ENCODE measurements around the gene TMEM220.

The TMEM220 gene

GRCh38 chr17:10767232-10767631 is 37.4 kb upstream of the TMEM220 start:
- DNase-seq (ENCODE audit: low spot score in 2 of 2) = no peak
- no peak for ATAC-seq (replicated peaks; ENCODE audit: extremely low read depth, poor library complexity, severe bottlenecking)
- Mint-ChIP-seq H3K27ac (ENCODE audit: low read depth) (no peak overlapping the region), H3K27me3 (peaks cover 7% of the 10 kb centered on the region), H3K9me3 (peaks cover 6% of the 10 kb centered on the region), H3K4me3 (no peak overlapping the region), H3K4me1 (no peaks in the 10 kb centered on the region), H3K36me3 (ENCODE audit: insufficient read depth) (no peaks in the 10 kb centered on the region)

- H3K4me1 Mint-ChIP-seq = no peaks in the 10 kb centered on the region
- H3K9me3 Mint-ChIP-seq = no peaks in the 10 kb centered on the region
- H3K36me3 Mint-ChIP-seq (ENCODE audit: insufficient read depth) = no peaks in the 10 kb centered on the region
- ATAC-seq (replicated peaks; ENCODE audit: extremely low read depth, poor library complexity, severe bottlenecking) = no peak
- no peak overlapping the region for H3K27ac Mint-ChIP-seq (ENCODE audit: low read depth)
- DNase-seq (ENCODE audit: low spot score in 2 of 2) = no peak
- H3K4me3 Mint-ChIP-seq = no peak overlapping the region
- peaks cover 16% of the 10 kb centered on the region for H3K27me3 Mint-ChIP-seq
These were observed 32.2 kb upstream of the TMEM220 start for GRCh38 chr17:10762037-10762436.

- Mint-ChIP-seq H3K27me3 (peaks cover 16% of the 10 kb centered on the region), H3K4me1 (no peaks in the 10 kb centered on the region), H3K36me3 (ENCODE audit: insufficient read depth) (no peaks in the 10 kb centered on the region), H3K27ac (ENCODE audit: low read depth) (no peak overlapping the region), H3K4me3 (no peak overlapping the region), H3K9me3 (no peaks in the 10 kb centered on the region)
- ATAC-seq (replicated peaks; ENCODE audit: extremely low read depth, poor library complexity, severe bottlenecking) (no peak), DNase-seq (ENCODE audit: low spot score in 2 of 2) (no peak)
These were observed 31.5 kb upstream of the TMEM220 start for GRCh38 chr17:10761281-10761680.

GRCh38 chr17:10758062-10758461 is 28.2 kb upstream of the TMEM220 start:
- no peak overlapping the region for H3K27ac Mint-ChIP-seq (ENCODE audit: low read depth)
- H3K27me3 Mint-ChIP-seq = peaks cover 16% of the 10 kb centered on the region
- no peaks in the 10 kb centered on the region for H3K4me1 Mint-ChIP-seq
- ATAC-seq (replicated peaks; ENCODE audit: extremely low read depth, poor library complexity, severe bottlenecking) (no peak), DNase-seq (ENCODE audit: low spot score in 2 of 2) (no peak)
- no peaks in the 10 kb centered on the region for H3K9me3 Mint-ChIP-seq
- H3K4me3 Mint-ChIP-seq = no peak overlapping the region
- H3K36me3 Mint-ChIP-seq (ENCODE audit: insufficient read depth) = peaks cover 2% of the 10 kb centered on the region

- Mint-ChIP-seq H3K4me1 (no peaks in the 10 kb centered on the region), H3K27me3 (peaks cover 13% of the 10 kb centered on the region), H3K36me3 (ENCODE audit: insufficient read depth) (peaks cover 2% of the 10 kb centered on the region), H3K9me3 (no peaks in the 10 kb centered on the region), H3K27ac (ENCODE audit: low read depth) (no peak overlapping the region), H3K4me3 (no peak overlapping the region)
- ATAC-seq (replicated peaks; ENCODE audit: extremely low read depth, poor library complexity, severe bottlenecking) = no peak
- no peak for DNase-seq (ENCODE audit: low spot score in 2 of 2)
These were observed 27.8 kb upstream of the TMEM220 start for GRCh38 chr17:10757647-10758046.

GRCh38 chr17:10757067-10757466 is 27.2 kb upstream of the TMEM220 start:
- Mint-ChIP-seq H3K4me1 (no peaks in the 10 kb centered on the region), H3K4me3 (no peak overlapping the region), H3K27ac (ENCODE audit: low read depth) (no peak overlapping the region), H3K36me3 (ENCODE audit: insufficient read depth) (peaks cover 2% of the 10 kb centered on the region), H3K27me3 (peaks cover 7% of the 10 kb centered on the region), H3K9me3 (no peaks in the 10 kb centered on the region)
- no peak for DNase-seq (ENCODE audit: low spot score in 2 of 2)
- ATAC-seq (replicated peaks; ENCODE audit: extremely low read depth, poor library complexity, severe bottlenecking) = no peak

- Mint-ChIP-seq H3K9me3 (no peaks in the 10 kb centered on the region), H3K27ac (ENCODE audit: low read depth) (no peak overlapping the region), H3K27me3 (peaks cover 3% of the 10 kb centered on the region), H3K4me3 (no peak overlapping the region), H3K36me3 (ENCODE audit: insufficient read depth) (peaks cover 2% of the 10 kb centered on the region), H3K4me1 (no peaks in the 10 kb centered on the region)
- no peak for DNase-seq (ENCODE audit: low spot score in 2 of 2)
- ATAC-seq (replicated peaks; ENCODE audit: extremely low read depth, poor library complexity, severe bottlenecking) = no peak
These were observed 26.8 kb upstream of the TMEM220 start for GRCh38 chr17:10756619-10757018.

GRCh38 chr17:10756185-10756584 is 26.4 kb upstream of the TMEM220 start:
- H3K27me3 Mint-ChIP-seq = no peaks in the 10 kb centered on the region
- no peaks in the 10 kb centered on the region for H3K4me1 Mint-ChIP-seq
- no peak for ATAC-seq (replicated peaks; ENCODE audit: extremely low read depth, poor library complexity, severe bottlenecking)
- peaks cover 2% of the 10 kb centered on the region for H3K36me3 Mint-ChIP-seq (ENCODE audit: insufficient read depth)
- no peak overlapping the region for H3K27ac Mint-ChIP-seq (ENCODE audit: low read depth)
- no peaks in the 10 kb centered on the region for H3K9me3 Mint-ChIP-seq
- DNase-seq (ENCODE audit: low spot score in 2 of 2) = no peak
- H3K4me3 Mint-ChIP-seq = no peak overlapping the region

- H3K4me1 Mint-ChIP-seq = no peaks in the 10 kb centered on the region
- H3K36me3 Mint-ChIP-seq (ENCODE audit: insufficient read depth) = peaks cover 2% of the 10 kb centered on the region
- H3K9me3 Mint-ChIP-seq = no peaks in the 10 kb centered on the region
- ATAC-seq (replicated peaks; ENCODE audit: extremely low read depth, poor library complexity, severe bottlenecking) = no peak
- no peak for DNase-seq (ENCODE audit: low spot score in 2 of 2)
- H3K27me3 Mint-ChIP-seq = peaks cover 3% of the 10 kb centered on the region
- H3K4me3 Mint-ChIP-seq = no peak overlapping the region
- H3K27ac Mint-ChIP-seq (ENCODE audit: low read depth) = no peak overlapping the region
These were observed 25.8 kb upstream of the TMEM220 start for GRCh38 chr17:10755592-10756127.

GRCh38 chr17:10754861-10755591 is 25.2 kb upstream of the TMEM220 start:
- peaks cover 8% of the 10 kb centered on the region for H3K27me3 Mint-ChIP-seq
- DNase-seq (ENCODE audit: low spot score in 2 of 2) (no peak), ATAC-seq (replicated peaks; ENCODE audit: extremely low read depth, poor library complexity, severe bottlenecking) (no peak)
- H3K36me3 Mint-ChIP-seq (ENCODE audit: insufficient read depth) = peaks cover 2% of the 10 kb centered on the region
- H3K4me3 Mint-ChIP-seq = no peak overlapping the region
- no peaks in the 10 kb centered on the region for H3K4me1 Mint-ChIP-seq
- no peaks in the 10 kb centered on the region for H3K9me3 Mint-ChIP-seq
- no peak overlapping the region for H3K27ac Mint-ChIP-seq (ENCODE audit: low read depth)

GRCh38 chr17:10754109-10754508 is 24.3 kb upstream of the TMEM220 start:
- H3K27me3 Mint-ChIP-seq = peaks cover 15% of the 10 kb centered on the region
- ATAC-seq (replicated peaks; ENCODE audit: extremely low read depth, poor library complexity, severe bottlenecking) = no peak
- H3K4me3 Mint-ChIP-seq = no peak overlapping the region
- H3K4me1 Mint-ChIP-seq = no peaks in the 10 kb centered on the region
- H3K9me3 Mint-ChIP-seq = no peaks in the 10 kb centered on the region
- DNase-seq (ENCODE audit: low spot score in 2 of 2) = no peak
- peaks cover 2% of the 10 kb centered on the region for H3K36me3 Mint-ChIP-seq (ENCODE audit: insufficient read depth)
- no peak overlapping the region for H3K27ac Mint-ChIP-seq (ENCODE audit: low read depth)

- Mint-ChIP-seq H3K36me3 (ENCODE audit: insufficient read depth) (peaks cover 2% of the 10 kb centered on the region), H3K4me3 (no peak overlapping the region), H3K9me3 (no peaks in the 10 kb centered on the region), H3K27me3 (peaks cover 19% of the 10 kb centered on the region), H3K4me1 (no peaks in the 10 kb centered on the region), H3K27ac (ENCODE audit: low read depth) (no peak overlapping the region)
- DNase-seq (ENCODE audit: low spot score in 2 of 2) = no peak
- ATAC-seq (replicated peaks; ENCODE audit: extremely low read depth, poor library complexity, severe bottlenecking) = no peak
These were observed 22.9 kb upstream of the TMEM220 start for GRCh38 chr17:10752696-10753095.

- Mint-ChIP-seq H3K27me3 (peaks cover 30% of the 10 kb centered on the region), H3K36me3 (ENCODE audit: insufficient read depth) (peaks cover 2% of the 10 kb centered on the region), H3K4me3 (no peak overlapping the region), H3K4me1 (no peaks in the 10 kb centered on the region), H3K27ac (ENCODE audit: low read depth) (no peak overlapping the region), H3K9me3 (no peaks in the 10 kb centered on the region)
- no peak for ATAC-seq (replicated peaks; ENCODE audit: extremely low read depth, poor library complexity, severe bottlenecking)
- DNase-seq (ENCODE audit: low spot score in 2 of 2) = no peak
These were observed 21.7 kb upstream of the TMEM220 start for GRCh38 chr17:10751563-10751962.
